Right kidney (tissue), 1 donor: ENCODE results near the gene PLCB4.

Experiments used
- DNase-seq: peaks from one replicate; pipeline ENCODE4 v3.0.0-alpha.2; 2016

The PLCB4 gene

DNA sequence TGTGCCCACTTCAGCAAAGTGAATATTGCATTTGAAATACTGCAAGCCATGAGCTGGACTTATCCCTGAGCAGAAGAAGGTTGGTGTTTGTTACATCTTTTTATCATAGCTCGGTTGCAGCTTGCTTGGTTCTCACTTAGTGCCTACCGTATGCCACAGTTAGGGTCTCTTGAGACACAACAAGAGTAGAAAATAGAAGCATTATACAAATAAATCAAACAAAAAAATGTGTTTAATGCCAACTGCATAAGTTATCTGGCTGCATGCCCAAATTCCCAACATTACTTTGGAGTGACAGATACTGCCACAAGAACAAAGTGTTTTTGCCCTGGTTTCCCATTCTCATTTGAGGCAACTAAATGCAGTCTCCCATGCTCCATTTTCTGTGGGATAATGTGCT, 391.6 kb downstream of the PLCB4 start:
- no peak for DNase-seq

DNA sequence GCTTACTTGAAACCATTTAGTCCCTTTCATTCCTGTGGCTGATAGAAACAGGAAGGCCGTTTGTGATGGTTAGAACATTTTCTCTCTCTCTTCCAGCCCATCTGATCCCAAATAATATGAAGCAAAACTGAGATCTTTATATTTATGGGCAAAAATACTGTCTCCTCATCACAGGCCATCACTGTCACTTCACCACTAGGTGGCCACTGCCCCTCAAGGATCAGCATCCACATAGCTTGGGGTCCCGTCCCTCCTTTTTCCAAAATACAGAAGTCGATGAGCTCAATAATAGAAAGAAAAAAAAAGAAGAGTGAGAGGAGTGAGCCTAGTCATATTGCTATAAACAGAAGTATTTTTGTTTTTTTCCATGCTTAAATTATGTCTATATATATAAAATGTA, 399.1 kb downstream of the PLCB4 start:
- no peak for DNase-seq

DNA sequence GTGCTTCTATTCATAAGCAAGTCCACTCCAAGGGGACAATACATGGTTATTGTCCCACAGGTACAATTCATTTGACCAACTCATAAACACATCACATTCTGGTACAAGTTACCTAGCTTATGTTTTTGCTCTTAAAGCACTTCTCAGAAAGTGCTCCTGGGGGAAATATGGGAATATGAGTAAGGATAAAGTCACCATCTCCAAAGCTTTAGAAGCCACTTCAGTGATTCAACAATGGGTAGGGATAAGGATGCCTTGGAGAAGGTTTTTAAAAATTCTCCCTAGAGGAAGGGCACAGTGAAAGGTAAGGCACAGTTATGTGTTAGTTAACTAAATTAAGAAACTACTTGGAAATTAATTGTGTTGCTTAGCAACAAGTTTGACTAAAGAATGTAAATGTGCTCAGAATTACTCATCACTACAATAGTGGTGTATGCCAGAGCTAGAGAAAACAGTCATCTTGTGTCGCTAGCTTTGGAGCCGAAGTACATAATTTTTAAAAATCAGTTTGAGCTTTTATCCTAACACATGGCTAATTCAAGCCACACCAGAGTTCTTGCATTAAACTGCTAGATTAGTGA, 406.0 kb downstream of the PLCB4 start:
- DNase-seq: no peak

DNA sequence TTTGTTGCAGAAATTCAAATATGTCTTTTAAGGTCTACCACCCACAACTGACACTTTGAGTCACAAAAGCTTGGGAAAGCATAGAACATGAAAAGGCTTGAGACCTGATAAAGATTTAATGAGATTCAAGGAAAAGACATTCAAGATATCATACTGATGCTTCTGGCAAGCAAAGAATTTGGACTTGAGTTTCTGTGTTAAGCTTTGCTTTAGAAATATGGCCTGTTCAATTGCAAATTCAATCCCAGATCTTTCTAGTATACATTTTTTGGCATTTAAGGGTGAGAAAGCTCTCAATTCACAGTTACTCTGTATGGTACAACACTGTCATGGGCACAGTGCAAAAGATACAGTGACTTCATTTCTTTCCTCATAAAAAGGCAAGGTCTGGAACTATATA, 406.6 kb downstream of the PLCB4 start:
- no peak for DNase-seq

DNA sequence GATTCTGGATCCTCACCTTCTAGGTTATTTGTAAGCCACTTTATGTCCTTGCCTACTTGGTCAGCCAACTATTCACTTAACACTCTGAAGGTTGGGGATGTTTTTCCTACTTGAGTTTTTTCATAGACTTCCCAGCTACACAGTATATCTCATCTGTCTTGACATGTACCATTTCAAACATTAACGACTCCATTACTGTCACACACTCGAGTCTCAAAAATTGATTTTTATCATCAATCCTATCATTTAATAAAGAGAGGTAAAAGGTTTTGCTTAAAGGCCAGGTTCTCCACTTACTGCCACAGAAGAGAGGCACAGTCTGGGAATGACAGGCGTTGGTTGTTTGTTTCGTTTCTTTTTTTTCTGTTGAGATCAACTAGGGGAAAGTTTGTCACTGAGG, 407.3 kb downstream of the PLCB4 start:
- DNase-seq: no peak

DNA sequence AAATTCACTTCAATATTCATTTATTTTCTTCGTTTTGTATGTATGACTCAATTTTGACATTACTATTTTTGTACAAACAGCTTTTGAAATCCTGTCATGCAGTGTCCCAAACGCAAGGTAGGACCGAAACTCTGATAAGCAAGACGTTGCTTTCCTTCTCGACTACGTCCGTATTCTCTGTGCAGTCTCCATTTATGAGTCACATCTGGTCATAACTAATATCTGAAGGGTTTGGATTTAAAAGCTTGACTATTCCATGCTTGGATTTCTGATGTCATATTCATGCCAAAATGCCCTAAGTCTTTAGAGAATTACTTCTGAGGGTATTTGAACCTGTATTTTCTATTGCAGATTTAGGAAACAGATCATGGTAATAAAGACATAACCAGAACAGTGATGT, 407.8 kb downstream of the PLCB4 start:
- DNase-seq: no peak

DNA sequence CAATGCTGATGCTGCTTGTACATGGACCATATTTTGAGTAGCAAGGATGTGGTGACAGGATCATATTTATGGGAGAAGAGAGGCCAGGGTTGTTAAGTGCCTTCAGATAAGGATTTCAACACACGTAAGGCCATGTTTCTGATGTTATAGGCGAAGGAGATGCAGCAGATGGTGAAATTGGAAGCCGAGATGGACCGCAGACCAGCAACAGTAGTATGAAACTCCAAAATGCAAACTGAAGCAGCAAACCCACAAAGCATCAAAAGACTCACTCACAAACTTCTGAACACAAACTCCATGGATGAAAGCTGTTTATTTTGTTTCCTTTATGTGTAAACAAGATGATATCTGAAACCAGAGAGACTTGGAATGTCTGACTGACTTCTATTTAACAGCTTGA, 409.9 kb downstream of the PLCB4 start:
- DNase-seq: no peak

DNA sequence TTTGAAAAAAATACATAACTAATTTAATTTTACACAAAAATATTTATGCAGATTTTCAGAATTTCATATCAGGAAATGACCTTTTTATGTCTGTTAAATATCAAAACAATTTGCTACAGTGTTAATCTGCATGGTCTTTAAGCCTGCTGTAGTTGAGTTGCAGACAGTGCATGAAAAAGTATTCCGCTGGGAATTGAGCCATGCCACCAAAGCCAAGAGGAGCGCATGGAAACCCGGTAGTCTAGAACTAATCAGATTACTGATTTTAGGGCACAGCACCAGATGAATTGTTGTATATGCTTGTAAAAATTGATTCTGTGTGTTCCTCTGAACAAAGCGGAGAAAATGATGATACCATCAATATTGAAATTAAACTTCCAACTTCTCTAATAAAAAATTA, 411.2 kb downstream of the PLCB4 start:
- DNase-seq: no peak

DNA sequence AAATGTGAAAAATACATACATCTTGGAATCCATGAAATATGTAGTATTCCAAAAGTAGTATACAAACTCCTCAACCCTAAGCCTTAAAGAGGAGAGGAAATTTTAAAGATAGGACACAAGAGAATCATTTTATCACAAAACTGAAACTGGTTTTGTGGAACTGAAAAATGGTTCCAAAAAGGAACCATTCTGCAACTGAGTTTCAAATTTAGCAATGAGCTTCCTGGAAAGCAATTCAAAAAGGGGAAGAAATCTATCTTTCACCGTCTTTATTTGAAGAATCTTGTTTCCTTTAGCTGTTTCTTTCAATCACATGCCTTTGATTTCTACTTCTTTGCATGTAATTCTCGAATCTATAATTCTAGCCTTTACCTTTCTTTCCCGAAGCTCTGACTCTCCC, 413.3 kb downstream of the PLCB4 start:
- DNase-seq: no peak

DNA sequence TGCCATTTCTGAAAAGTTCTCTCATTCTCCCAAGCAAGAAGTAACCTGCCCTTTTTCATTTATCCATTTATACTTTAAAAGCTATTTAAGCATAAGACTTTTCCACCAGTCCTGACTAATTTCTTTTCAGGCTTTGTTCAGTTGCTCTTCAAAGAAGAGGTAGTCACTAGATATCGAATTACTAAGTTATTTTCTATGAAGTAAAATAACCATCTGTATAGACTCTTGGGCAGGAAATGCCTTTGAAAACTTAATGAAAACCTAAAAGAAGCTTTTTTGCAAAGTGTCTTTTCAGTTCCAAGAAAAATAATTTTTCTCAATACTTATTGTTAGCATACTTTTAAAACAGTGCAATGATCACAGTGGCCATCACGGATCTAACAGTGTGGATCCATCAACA, 414.2 kb downstream of the PLCB4 start:
- no peak for DNase-seq

DNA sequence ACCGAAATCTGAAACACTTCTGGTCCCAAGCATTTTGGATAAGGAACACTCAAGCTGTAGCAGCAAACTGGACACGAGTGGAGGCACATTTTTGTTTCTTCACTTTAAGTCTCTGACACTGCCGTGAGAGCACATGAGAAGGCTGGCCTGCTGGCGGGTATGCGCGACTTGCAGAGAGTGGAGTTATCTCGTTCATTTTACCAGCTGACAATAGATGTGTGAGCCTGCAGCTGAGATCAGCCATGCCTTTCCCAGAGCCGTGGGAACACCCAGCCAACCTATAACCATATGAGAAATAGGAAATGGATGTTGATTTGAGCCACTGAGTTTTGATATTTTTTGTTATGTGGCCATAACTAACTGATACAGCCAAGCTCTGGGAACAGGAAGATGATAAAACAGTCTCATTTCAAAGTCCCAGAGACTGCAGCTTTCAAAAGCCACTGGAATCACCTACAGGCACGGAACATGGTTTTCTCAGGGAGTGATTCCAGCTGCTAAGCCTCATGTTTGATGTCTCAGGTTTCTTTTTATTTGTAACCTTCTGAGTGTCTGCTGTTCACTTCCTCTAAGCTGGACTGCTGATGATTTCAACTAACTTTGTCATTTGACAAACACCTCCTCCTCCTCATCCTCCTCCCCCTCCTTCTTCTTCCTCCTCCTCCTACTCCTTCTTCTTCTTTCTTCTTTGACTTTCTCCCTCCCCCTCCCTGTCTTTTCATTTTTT, 416.9 kb downstream of the PLCB4 start:
- DNase-seq: no peak

DNA sequence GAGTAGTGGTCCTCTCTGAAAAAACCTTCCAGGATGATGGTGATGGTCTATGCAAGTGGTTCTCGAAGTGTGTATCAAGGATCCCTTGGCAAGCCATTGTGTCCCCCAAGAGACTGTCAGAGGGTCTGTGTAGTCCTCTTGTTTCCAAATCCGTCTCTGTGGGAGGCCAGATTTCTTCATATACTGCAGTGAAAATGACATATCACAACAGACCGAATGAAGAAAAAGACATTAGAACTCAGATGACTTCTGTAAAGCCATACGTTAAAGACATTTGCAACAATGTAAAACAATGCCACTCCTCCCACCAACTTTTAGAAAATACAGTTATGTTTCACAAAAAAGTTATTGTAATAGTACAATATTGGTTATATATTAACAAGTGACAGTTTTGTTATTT, 418.3 kb downstream of the PLCB4 start:
- no peak for DNase-seq

DNA sequence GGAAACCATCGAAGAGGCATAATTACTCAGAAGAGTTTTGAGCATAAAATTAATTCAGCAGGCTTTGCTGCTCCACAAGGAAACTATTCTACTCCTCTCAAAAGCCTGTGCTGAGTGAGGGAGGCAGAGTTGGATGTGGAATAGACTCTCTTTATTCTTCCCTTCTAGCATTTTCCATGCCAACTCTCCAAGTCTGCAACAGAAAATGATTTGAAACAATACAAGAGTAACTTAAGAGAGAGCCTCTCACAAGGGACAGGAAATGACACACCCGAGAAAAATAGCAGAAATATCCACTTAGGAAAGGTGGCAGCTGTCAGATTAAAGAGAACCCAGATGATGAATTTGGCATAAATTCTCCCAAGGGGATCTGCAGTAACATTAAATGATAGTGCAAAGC, 419.2 kb downstream of the PLCB4 start:
- no peak for DNase-seq

DNA sequence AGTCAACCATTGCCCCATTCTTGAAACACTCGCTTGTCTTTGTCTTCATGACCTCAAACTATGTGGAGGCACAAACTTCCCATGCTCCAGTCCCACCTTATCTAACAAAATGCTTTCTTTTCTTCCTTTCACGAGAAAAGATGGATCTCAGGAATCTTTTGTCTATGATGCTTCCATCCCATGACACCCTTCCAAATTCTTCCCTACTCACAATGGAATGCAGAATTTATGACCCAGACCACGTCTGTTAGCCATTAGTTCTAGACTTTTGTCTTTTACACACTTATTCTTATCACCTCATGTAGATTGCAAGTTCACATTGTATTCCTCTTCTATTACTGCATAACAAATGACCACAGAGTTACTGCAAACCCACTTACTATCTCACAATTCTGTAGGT, 421.3 kb downstream of the PLCB4 start:
- DNase-seq: no peak

DNA sequence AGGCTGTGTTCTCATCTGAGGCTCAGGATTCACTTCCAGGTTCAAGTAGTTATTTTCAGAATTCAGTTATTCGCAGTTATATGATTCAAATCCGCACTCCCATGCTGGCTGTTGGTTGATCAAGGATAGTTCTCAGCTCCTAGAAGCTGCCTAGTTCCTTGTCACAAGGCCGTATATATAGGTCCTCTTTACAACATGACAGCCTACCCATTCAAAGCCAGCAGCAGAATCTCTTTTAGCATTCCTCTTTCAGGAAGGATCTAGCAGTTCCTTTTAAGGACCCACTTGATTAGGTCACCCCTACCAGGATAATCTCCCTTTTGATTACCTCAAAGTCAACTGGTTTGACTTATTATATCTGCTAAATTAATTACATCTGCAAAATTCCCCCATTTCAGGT, 421.7 kb downstream of the PLCB4 start:
- no peak for DNase-seq

DNA sequence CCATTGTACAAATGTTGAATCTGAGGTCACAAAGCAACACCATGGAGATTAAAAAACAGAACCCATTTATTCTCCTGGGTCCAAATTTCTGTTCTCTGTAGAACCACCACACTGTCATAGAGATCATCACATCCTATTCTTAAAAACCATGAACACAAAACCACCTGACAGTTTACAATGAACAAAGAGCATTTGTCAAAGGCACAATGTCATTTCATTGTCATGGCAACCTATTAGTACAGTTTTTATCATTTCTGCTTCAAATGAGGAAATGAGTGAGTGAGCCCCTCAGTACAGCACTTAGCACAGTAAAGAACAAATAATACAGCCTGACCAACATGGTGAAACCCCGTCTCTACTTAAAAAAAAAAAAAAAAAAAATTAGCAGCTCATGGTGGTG, 422.4 kb downstream of the PLCB4 start:
- DNase-seq: no peak

DNA sequence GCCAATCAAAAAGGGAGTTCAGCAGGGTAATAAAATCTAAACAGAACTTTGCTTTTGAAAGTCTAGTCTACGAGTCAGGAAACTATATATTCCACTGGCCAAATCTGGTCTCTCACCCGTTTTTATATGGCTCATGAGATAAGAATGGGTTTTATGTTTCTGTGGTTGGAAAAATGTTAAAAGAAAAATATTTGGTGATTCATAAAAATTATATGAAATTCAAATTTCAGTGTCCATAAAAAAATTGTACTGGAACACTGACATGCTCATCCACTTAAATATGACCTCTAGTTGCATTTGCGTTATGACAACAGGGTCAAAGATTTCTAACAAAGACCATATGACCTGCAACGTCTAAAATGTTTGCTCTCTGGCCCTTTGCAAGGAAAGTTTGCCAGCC, 423.2 kb downstream of the PLCB4 start:
- DNase-seq: no peak

DNA sequence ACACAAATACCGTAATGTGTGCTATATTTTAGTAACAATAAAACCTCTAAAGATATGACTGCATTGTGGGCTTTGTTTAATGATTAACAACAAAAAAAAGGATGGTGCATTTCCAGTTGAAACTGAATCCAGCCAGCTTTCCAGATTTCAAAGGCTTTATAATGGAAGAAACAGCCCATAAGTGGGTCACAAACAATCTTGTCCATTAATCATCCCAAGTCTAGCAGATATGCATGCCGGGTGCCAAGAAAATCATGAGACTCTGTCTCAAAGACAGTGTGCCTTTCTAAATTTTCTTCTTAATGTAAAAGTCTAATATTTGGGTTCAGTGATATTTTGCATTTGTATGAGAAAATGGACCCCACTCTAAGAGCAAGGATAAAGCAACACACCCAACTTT, 424.9 kb downstream of the PLCB4 start:
- DNase-seq: no peak

DNA sequence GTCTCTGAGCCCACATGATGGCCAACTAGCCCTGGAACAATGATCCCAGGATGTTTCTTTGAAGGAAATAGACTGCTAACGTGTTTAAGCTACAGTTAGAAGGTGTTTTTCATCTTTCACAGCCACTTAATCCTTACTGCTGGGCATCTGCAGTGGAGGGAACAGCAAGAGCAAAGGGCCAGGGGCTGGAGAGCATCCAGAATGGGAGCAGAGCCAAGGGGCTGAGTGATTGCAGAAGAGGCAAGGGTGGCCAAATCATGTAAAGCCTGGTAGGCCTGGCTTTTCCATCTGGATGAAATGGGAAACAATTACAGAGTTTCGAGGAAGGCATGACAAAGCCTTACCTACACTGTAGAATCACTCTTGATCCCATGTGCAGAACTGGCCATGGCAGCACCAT, 426.8 kb downstream of the PLCB4 start:
- DNase-seq: no peak

DNA sequence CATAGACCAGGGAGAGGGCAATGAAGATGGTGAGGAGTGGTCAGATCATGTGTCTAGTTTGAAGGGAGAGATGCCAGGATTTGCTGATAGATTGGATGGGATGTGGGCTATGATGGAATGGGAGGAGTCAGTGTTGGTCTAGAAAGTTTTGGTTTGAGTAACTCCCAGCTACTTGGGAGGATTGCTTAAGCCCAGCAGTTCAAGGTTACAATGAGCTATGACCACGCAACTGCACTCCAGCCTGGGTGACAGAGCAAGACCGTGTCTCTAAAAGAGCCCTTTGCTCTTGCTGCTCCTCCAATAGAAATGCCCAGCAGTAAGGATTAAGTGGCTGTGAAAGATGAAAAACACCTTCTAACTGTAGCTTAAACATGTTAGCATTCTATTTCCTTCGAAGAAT, 427.3 kb downstream of the PLCB4 start:
- DNase-seq: no peak

DNA sequence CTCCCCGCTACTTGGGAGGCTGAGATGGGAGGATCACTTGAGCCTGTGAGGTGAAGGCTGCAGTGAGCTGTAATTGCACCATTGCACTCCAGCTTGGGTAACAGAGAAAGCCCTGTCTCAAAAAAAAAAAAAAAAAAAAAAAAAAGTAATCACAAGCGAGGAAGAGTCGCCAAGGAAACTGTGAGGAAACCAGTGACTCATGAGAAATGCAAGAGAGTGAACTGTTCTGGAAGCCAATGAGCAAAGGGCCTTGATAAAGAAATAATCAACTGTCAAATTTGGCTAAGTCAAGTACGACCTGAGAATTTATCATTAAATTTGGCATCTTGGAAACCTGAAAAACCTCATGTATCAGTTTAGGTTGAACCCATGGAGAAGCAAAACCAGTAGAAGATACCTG, 429.4 kb downstream of the PLCB4 start:
- DNase-seq: no peak

DNA sequence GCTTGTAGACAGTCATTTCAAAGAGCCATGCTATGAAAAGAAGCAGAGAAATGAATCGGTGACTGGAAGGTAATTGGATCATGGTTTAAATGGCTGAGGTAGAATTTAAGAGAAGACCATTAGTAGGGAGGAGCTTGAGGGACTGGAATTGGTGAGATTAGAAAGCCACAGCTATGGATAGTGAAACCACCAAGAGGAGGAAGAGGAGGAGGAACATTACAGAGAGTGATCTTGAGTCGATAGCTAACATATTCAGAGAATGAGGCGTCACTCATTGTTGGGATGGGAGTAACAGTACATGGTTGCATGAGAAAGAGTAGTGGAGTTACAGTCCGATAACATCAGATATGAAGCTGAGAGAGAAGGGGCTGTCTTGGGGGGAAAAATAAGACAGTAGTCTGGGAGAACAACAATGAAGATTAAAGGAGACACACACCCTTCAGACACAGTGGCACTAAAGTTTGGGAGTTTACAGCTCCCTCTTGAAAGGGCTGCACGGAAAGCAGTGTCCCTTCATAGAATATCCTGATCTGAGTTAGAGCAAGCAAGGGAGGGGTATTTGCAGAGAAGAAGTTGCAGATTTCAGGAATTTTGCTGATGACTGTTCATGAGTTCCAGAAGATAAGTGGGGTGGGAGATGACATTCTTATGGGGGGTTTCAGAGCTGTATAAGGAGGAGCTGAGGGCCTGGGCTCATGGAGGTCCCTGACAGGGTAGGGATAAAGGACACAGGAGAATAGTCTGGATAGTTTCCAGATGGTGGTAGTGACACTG, 430.4 kb downstream of the PLCB4 start:
- DNase-seq: no peak

DNA sequence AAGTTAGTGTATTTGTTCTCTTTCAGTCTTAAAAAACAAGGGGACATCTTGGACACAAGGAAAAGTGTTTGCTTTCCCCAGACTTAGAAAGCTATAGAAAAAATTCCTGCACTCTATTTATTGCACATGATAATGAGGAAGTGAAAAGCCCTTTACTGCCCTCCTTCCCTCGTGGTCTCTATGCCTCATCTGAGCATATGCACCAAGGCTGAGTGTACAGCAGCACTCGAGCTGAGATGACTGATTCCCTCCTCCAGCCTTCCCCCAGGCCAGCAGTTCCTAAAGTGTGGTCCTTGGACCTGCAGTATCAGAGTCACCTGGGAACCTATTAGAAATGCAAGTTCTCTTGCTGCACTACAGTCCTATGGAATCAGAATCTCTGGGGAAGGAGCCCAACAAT, 431.2 kb downstream of the PLCB4 start:
- no peak for DNase-seq

DNA sequence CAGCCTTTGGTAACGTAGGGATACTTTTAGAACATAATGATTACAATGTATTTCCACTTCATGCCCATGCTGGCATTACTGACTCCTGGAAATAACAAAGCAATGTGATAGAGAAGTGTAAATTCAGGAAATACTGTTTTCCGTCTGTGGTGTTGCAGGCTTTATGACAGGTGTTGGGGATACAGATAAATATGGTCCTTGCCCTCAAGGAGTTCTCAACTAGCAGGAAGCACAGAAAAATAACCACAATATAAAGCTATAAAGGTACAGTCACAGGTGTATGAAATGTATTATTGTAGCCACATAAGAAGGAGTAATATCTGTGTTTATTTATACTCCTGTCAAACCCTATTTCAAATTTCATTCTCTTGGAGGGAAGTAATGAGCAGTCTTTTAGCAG, 432.6 kb downstream of the PLCB4 start:
- DNase-seq: no peak
